ENCODE data around the gene MPHOSPH10. TPM values are rescaled to one million over a fixed set of nuclear protein-coding genes. Genes with fewer than 3 reads are reported as not detected.
A peak's percentile ranks its signal among the peaks of the same experiment; 100 is the strongest.
"Not testable (repeated sequence)": the region's sequence is repeated elsewhere in the genome, so short reads cannot be mapped to it uniquely, and the experiment has no call there.

The MPHOSPH10 gene
- total and polyA plus RNA-seq, 10 of the 15 experiments (the other 5 are each of a cell fraction or from before 2014, with no cell fraction given) = 23.8 to 56.8 (median 41.3) TPM

GRCh38 chr2:71130905-71131244 lies 441 bp downstream of the MPHOSPH10 start:
- no TSS peak for BruUV-seq (replicated peaks)
- intact Hi-C loops (cut with micrococcal nuclease; ENCODE audit: unreplicated experiment) = loop anchor here (2.0 kb wide), 2 partner anchors 58 to 66 kb away; no protein-coding TSS in a partner anchor
- Histone ChIP-seq H3K79me2 (ENCODE audit: control insufficient read depth, insufficient read depth, low read length) (peaks cover 65% of the 10 kb centered on the region), H3K9me3 (replicated peaks; ENCODE audit: control insufficient read depth, insufficient read depth, low read length) (no peaks in the 10 kb centered on the region), H4K20me1 (ENCODE audit: control insufficient read depth, insufficient read depth) (no peaks in the 10 kb centered on the region), H3K27ac (ENCODE audit: control insufficient read depth, insufficient read depth) (peak overlapping the region; percentile 86), H3K27me3 (replicated peaks in 1 of 2; ENCODE audit: control insufficient read depth in 2 of 2, insufficient read depth in 2 of 2, low read length in 1 of 2) (no peaks in the 10 kb centered on the region), H2AFZ (ENCODE audit: control insufficient read depth, low read depth, low read length) (peak overlapping the region; percentile 74), H3K4me3 (peak overlapping the region; percentile 93), H3K4me2 (ENCODE audit: control insufficient read depth, insufficient read depth) (peak overlapping the region; percentile 90), H3K4me1 (ENCODE audit: control insufficient read depth, insufficient read depth, low read length) (peaks cover 5% of the 10 kb centered on the region; the same call in 1 of the 2 replicates), H3K36me3 (ENCODE audit: control insufficient read depth in 2 of 2, insufficient read depth in 2 of 2, low read length in 1 of 2) (peaks cover 2 to 12% of the 10 kb centered on the region in 2 experiments; a peak in 3 of 4 replicates), H3K9ac (ENCODE audit: control insufficient read depth, insufficient read depth, low read length) (peak overlapping the region; percentile 79)
- ChIA-PET POLR2A (interaction anchor here (1.0 to 3.7 kb wide), 3 partner anchors 10 to 62 kb away, joined by 3 to 62 read pairs (median 4); partner anchors contain the start of gene NAGK), CTCF (interaction anchor here (0.8 to 3.9 kb wide), 12 partner anchors 8 to 202 kb away, joined by 3 to 36 read pairs (median 4); partner anchors contain the start of genes NAGK and ZNF638), SMC1A (ENCODE audit: uncharacterized antibody, unreplicated experiment) (interaction anchor here (1.0 to 3.6 kb wide), 6 partner anchors 21 to 71 kb away, joined by 3 to 40 read pairs (median 4); no protein-coding TSS in a partner anchor), RAD21 (ENCODE audit: unreplicated experiment) (interaction anchor here (1.2 to 3.2 kb wide), 6 partner anchors 24 to 81 kb away, joined by 3 to 28 read pairs (median 10); partner anchors contain the start of gene NAGK)
- ATAC-seq (peak; percentile 52), DNase-seq (ENCODE audit: low read depth, low spot score) (no peak), FAIRE-seq (no peak)
- peak; percentile 62; the same call in 1 of the 2 replicates for TF ChIP-seq JUND (IDR thresholded peaks at IDR 0.05; ENCODE audit: low read depth, low read length)
- TF ChIP-seq WRNIP1 (IDR thresholded peaks at IDR 0.05; ENCODE audit: borderline replicate concordance, low read depth, low read length) = no peak
- 0 out of 2 replicates have a peak, but pooled peaks have one; percentile 74 for TF ChIP-seq CHD1 (IDR thresholded peaks at IDR 0.05; ENCODE audit: low read depth, low read length)
- TF ChIP-seq SREBF2 (IDR thresholded peaks at IDR 0.05; ENCODE audit: low read length) = no peak
- peak in 1 of 2 experiments; percentile 11; a peak in 1 of 4 replicates for TF ChIP-seq BHLHE40 (IDR thresholded peaks at IDR 0.05; ENCODE audit: borderline replicate concordance in 1 of 2, low read depth in 2 of 2, low read length in 1 of 2)
- TF ChIP-seq ATF7 (IDR thresholded peaks at IDR 0.05; ENCODE audit: low read depth) = peak; percentile 4; the same call in 1 of the 2 replicates
- 2% methylated on average over 4 of the region's 4 CpGs for WGBS (ENCODE audit: insufficient coverage, insufficient replicate concordance, low lambda C conversion rate, missing lambda C conversion rate)
- in situ Hi-C loops (cut with MboI) = no loop called here

GRCh38 chr2:71131387-71132166 lies 1.1 kb downstream of the MPHOSPH10 start:
- H3K27me3 ChIP-seq (replicated peaks in 1 of 2; ENCODE audit: control insufficient read depth in 2 of 2, insufficient read depth in 2 of 2, low read length in 1 of 2); DNase-seq (ENCODE audit: low read depth, low spot score); BruUV-seq (replicated peaks); FAIRE-seq; ATAC-seq; H2AFZ ChIP-seq (ENCODE audit: control insufficient read depth, low read depth, low read length); H3K9me3 ChIP-seq (replicated peaks; ENCODE audit: control insufficient read depth, insufficient read depth, low read length); in situ Hi-C loops (cut with MboI); H3K4me1 ChIP-seq (ENCODE audit: control insufficient read depth, insufficient read depth, low read length); H4K20me1 ChIP-seq (ENCODE audit: control insufficient read depth, insufficient read depth): not testable (repeated sequence)
- Histone ChIP-seq H3K4me2 (ENCODE audit: control insufficient read depth, insufficient read depth) (peak overlapping the region; percentile 90), H3K27ac (ENCODE audit: control insufficient read depth, insufficient read depth) (peak overlapping the region; percentile 86), H3K79me2 (ENCODE audit: control insufficient read depth, insufficient read depth, low read length) (peaks cover 65% of the 10 kb centered on the region), H3K4me3 (peak overlapping the region; percentile 93), H3K36me3 (ENCODE audit: control insufficient read depth in 2 of 2, insufficient read depth in 2 of 2, low read length in 1 of 2) (peaks cover 2 to 12% of the 10 kb centered on the region in 2 experiments), H3K9ac (ENCODE audit: control insufficient read depth, insufficient read depth, low read length) (peak overlapping the region; percentile 79)
- ChIA-PET RAD21 (ENCODE audit: unreplicated experiment) (interaction anchor here (1.2 to 3.2 kb wide), 6 partner anchors 25 to 82 kb away, joined by 3 to 28 read pairs (median 10); partner anchors contain the start of gene NAGK), SMC1A (ENCODE audit: uncharacterized antibody, unreplicated experiment) (interaction anchor here (1.0 to 3.6 kb wide), 5 partner anchors 20 to 72 kb away, joined by 3 to 40 read pairs (median 4); no protein-coding TSS in a partner anchor), POLR2A (interaction anchor here (1.0 to 3.7 kb wide), 2 partner anchors 30 to 63 kb away, joined by 4 to 62 read pairs; partner anchors contain the start of gene NAGK), CTCF (interaction anchor here (0.6 to 3.9 kb wide), 13 partner anchors 8 to 201 kb away, joined by 3 to 36 read pairs (median 4); partner anchors contain the start of genes NAGK and ZNF638)
- WGBS (ENCODE audit: insufficient coverage, insufficient replicate concordance, low lambda C conversion rate, missing lambda C conversion rate) = 40% methylated on average over 7 of the region's 7 CpGs
- intact Hi-C loops (cut with micrococcal nuclease; ENCODE audit: unreplicated experiment) = loop anchor here (2.0 kb wide), 2 partner anchors 59 to 67 kb away; no protein-coding TSS in a partner anchor
